PC-9 (cell line): ENCODE data around the gene ESRRG.

Experiments
- EZH2 ChIP-seq: fragments of 200-600 bp; sonication (generic); IDR thresholded peaks from 2 replicates; pipeline ENCODE4 v1.8.0; 2017; ENCODE audit warnings: antibody characterized with exemption, low read depth
- TF ChIP-seq, protein P1 (sequence below): fragments of 200-600 bp; sonication (generic); conservative IDR thresholded peaks from 2 replicates; pipeline ENCODE4 v1.6.1; 2017; ENCODE audit warnings: mixed run types, antibody characterized with exemption, mild to moderate bottlenecking, moderate library complexity

- TF ChIP-seq, protein P1, sequence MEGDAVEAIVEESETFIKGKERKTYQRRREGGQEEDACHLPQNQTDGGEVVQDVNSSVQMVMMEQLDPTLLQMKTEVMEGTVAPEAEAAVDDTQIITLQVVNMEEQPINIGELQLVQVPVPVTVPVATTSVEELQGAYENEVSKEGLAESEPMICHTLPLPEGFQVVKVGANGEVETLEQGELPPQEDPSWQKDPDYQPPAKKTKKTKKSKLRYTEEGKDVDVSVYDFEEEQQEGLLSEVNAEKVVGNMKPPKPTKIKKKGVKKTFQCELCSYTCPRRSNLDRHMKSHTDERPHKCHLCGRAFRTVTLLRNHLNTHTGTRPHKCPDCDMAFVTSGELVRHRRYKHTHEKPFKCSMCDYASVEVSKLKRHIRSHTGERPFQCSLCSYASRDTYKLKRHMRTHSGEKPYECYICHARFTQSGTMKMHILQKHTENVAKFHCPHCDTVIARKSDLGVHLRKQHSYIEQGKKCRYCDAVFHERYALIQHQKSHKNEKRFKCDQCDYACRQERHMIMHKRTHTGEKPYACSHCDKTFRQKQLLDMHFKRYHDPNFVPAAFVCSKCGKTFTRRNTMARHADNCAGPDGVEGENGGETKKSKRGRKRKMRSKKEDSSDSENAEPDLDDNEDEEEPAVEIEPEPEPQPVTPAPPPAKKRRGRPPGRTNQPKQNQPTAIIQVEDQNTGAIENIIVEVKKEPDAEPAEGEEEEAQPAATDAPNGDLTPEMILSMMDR = no peak
- TF ChIP-seq EZH2 = no peak
Measured at GRCh38 chr1:216528816-216529215, 194.4 kb downstream of the ESRRG start.
